SIG-M5 treated with dmso at 0.1 percent for 504 hours (cell line): ENCODE data around the gene PDGFC.
A peak's percentile ranks its signal among the peaks of the same experiment; 100 is the strongest.
"Not testable (repeated sequence)": the region's sequence is repeated elsewhere in the genome, so short reads cannot be mapped to it uniquely, and the experiment has no call there.

Source experiments
- DNase-seq: peaks from one replicate; lab custom pipeline; 2025; ENCODE audit not compliant: unreplicated experiment; lab: John Stamatoyannopoulos, UW

Gene PDGFC

GRCh38 chr4:156909010-156909409, 62.6 kb downstream of the PDGFC start:
- DNase-seq = no peak

DNA sequence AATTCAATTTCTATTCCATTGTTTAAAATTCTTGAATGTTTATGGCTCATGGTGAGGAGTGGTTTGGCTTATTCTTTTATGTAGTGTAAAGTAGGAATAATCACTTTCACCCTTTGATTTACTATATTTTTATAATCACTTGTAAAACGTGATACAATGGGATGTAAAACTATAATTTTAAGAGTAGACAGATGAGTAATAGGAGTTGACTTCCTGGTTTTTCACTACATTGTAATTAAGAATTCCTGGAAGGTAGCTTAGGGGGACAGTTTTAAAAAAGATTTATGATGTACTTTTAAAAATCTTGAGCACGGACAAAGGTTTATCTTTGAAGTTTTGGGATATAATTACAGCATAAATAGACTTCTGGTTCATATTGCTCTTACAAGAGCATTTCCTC, 65.3 kb downstream of the PDGFC start:
- DNase-seq = no peak

- DNase-seq = no peak
These were observed 69.7 kb downstream of the PDGFC start for GRCh38 chr4:156901871-156902270.

- DNase-seq = peak; percentile 15
These were observed 73.1 kb downstream of the PDGFC start for GRCh38 chr4:156898373-156899117.

- DNase-seq = no peak
These were observed 75.1 kb downstream of the PDGFC start for GRCh38 chr4:156896527-156896926.

DNA sequence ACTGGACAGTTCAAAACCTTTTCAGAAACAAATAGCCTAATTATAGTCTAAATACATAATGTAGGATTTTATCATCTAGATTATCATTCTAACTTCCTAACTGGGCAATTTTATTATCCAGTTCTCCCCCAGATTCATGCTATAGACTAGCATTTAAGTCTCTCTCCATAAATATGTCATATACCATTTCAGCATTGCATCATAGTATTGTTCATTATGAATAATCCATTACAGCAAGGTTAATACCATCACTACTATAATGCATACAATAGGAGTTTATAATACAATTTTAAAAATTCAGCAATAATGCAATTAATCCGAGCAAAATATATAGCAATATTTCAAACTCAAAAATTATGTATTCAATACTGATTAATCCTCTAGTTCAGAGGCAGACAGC, 77.4 kb downstream of the PDGFC start:
- DNase-seq = no peak

DNA sequence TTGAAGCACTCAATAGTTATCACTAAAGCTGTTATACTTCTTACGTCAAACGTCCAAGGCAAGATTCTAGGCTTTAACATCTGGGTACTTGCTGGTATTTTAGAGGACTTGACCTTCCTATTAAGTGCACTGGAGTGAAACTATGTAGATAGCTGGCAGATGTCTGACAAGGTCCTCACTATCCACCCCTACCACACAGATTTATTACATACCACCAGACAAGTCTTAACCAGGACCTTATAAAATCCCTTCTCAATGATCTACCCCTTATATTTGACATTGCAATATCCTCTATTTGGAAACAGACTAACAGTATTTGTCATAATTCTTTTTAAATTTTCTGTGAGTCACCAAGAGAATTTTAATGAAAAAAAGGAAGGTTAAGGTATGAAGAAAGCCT, 78.8 kb downstream of the PDGFC start:
- DNase-seq = no peak

DNA sequence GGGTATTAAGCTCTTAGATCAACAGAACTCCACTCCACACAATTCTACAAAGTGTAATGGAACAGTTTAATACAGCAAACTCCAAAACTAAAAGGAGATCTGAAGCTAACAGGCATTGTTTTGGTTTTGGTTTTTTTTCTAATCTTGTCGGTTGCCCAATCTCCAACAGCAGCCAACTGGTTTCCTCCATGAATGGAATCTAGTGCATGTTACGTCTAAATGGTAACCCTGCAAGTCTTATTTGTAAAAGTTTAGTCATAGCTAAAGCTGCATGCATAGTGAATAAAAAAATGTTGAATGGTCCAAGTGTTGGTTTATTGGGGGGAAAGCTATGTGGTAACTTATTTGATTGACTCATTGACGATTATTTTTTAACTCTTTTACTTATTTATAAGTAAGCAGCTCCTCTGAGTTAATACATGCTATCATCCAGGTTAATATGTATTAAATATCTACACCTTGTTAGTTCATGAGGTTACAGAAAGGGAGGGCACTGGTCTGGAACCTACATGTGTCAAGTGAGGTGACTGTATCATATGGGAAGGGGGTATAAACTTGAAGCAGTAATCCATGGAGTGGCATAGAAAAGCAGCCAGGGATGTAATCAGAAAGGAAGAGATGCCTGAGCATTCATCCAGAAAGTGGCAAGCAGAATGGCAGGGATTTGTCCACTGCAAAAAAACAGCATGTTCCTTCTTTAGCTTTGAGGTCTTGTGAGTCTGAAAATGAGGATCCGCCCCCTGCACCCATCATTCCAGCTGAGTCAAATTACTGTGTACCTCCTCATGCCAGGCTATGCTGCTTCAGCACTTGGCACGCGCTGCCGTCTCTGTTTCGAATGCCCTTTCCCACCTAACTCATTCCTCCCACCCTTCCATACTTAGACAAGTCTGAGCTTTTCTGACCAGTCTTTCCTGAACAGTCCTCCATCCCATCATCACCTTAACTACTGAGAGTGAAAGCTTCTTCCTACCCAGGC, 81.7 kb downstream of the PDGFC start:
- DNase-seq = no peak

- no peak for DNase-seq
These were observed 82.8 kb downstream of the PDGFC start for GRCh38 chr4:156888762-156889161.

DNA sequence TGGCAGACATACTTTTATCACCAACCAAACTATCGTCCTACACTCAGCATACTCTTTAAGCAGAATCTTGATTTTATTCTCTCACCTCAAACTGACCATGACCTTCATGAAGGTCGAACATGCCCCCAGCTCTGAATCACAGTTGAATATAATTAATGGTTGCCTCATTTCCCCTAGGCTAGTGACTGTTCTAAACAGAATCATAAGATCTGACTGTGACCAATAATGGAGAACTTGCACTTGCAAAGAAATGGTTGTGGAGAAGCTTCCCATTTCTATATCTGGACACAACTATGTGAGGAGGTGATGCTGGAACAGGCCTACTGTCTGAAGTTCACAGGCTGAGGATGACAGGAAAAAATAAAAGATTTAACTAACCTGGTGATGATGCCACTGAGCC, 85.1 kb downstream of the PDGFC start:
- DNase-seq = no peak

GRCh38 chr4:156885374-156885773, 86.2 kb downstream of the PDGFC start:
- DNase-seq = no peak

DNA sequence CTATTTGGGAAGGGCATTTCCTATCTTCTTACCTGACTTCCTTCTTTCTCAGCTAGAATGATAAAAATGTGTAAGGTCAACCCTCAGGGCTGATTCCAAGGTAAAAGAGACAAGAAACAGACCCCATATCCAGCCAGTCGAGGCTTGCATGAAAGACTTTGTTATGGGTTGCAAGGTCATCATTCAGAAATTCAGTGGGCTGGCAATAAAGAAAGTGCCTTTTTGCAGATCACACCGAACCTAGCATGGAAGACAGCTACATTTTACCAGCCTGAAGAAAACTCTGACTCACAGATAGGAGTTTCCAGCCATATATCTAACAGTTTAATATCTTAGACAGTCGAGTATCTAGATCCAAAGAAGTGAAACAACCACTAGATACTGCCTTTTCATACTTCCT, 87.4 kb downstream of the PDGFC start:
- no peak for DNase-seq

GRCh38 chr4:156875704-156876103, 95.9 kb downstream of the PDGFC start:
- no peak for DNase-seq

GRCh38 chr4:156875055-156875454, 96.5 kb downstream of the PDGFC start:
- no peak for DNase-seq

GRCh38 chr4:156873799-156874198, 97.8 kb downstream of the PDGFC start:
- DNase-seq = no peak

GRCh38 chr4:156870861-156871260, 100.7 kb downstream of the PDGFC start:
- no peak for DNase-seq

DNA sequence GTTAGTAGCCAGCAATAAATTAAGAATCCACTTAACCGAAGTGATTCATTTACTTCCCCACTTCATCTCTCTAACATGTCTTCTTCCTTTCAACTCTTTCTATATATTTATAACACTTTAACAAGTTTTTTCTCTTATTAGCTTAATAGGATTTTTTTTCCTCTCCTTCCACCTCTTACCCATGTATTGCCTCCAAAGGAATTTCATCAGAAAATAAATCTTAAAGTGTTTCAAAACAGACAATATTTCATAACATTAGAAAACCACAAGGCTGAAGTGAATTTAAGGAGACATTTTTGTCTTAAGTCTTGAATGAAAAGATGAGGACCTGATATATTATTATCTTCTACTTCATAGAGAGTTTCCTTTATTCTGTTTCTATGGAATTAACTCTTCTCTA, 101.5 kb downstream of the PDGFC start:
- DNase-seq = no peak

DNA sequence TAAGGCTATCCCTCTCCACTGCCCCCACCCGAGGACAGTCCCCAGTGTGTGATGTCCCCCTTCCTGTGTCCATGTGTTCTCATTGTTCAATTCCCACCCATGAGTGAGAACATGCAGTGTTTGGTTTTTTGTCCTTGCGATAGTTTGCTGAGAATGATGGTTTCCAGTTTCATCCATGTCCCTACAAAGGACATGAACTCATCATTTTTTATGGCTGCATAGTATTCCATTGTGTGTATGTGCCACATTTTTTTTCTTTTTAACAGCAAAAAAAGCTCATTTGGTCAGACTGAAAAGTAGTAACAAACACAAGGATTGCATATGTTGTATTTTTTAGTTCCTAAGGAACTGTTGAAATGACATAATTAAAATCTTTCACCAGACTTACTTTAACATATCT, 105.5 kb downstream of the PDGFC start:
- DNase-seq = not testable (repeated sequence)

DNA sequence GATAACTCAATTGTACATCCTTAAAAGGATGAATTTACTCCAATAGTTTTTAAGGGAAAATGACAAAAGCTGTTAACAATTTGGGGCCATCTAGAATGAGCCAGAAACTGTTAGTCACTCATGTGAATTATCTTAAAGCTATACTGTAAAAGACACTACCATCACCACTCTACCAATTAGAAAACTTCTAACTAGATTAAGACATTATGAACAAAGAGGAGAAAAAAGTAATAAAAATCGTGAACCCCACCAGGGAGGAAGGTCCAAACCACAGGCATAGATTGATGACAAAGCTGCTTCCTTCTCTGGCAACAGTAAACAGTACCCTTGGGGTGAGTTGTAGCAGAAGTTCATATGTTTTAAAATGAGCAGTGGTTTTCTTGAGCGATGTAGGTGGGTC, 106.1 kb downstream of the PDGFC start:
- DNase-seq = no peak

DNA sequence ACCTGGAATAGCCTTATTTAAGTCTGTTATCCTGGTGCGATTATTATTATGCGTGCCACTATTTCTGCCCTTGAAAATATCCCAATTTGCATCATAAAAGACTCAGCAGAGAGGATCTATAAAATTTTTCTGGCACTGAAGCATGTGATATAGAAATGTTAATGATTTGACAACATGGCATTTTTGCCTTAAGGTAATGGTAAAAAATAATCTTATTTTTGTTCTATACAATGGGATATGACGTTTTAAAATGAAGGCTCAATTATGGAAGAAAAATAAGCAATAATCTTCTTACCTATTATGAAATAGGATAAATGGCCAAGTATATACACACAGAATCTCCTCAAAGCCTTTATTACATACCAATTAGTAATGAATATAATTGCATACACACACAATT, 113.5 kb downstream of the PDGFC start:
- no peak for DNase-seq

GRCh38 chr4:156838761-156839160, 132.8 kb downstream of the PDGFC start:
- no peak for DNase-seq
